Fibroblast of villous mesenchyme (primary cell): ENCODE measurements around the gene TEAD1. TPM values are rescaled to one million over a fixed set of nuclear protein-coding genes. Genes with fewer than 3 reads are reported as not detected.

Experiments
- DNase-seq: peaks from one replicate; pipeline ENCODE4 v3.0.0-alpha.2; 2010; ENCODE audit warnings: low read depth
- H3K4me3 ChIP-seq: 2 replicates; pipeline ENCODE4 v1.5.1; 2011; ENCODE audit warnings: low read depth, mild to moderate bottlenecking, low read length
- total RNA-seq: library from RNA; depleted of rRNA; stranded (reverse); fragments of >200 nt; gene quantifications from 2 replicates; pipeline ENCODE4 v1.2.3, GENCODE V29; 2012
- TF ChIP-seq, protein P1 (sequence below): IDR thresholded peaks from 2 replicates; pipeline ENCODE4 v1.5.1; 2012; ENCODE audit warnings: low read depth, mild to moderate bottlenecking, low read length; ENCODE audit not compliant: insufficient read depth

The TEAD1 gene
- total RNA-seq, 1 donor, result 244 TPM

DNA sequence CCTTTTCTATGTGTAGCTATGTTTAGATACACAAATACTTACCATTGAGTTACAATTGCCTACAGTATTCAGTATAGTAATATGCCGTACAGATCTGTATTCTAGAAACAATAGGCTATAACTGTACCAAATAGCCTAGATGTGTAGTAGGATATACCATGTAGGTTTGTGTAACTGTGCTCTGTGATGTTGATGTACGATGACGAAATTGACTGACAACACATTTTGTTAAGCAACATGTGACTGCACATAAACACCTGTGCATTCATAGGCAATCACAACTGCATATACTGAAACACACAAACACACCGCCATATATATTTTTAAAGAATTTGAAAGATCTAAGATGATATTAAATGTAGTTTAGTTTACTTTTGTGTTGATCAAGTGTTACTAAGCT lies 60.4 kb downstream of the TEAD1 start:
- no peak overlapping the region for H3K4me3 ChIP-seq
- TF ChIP-seq, protein P1, sequence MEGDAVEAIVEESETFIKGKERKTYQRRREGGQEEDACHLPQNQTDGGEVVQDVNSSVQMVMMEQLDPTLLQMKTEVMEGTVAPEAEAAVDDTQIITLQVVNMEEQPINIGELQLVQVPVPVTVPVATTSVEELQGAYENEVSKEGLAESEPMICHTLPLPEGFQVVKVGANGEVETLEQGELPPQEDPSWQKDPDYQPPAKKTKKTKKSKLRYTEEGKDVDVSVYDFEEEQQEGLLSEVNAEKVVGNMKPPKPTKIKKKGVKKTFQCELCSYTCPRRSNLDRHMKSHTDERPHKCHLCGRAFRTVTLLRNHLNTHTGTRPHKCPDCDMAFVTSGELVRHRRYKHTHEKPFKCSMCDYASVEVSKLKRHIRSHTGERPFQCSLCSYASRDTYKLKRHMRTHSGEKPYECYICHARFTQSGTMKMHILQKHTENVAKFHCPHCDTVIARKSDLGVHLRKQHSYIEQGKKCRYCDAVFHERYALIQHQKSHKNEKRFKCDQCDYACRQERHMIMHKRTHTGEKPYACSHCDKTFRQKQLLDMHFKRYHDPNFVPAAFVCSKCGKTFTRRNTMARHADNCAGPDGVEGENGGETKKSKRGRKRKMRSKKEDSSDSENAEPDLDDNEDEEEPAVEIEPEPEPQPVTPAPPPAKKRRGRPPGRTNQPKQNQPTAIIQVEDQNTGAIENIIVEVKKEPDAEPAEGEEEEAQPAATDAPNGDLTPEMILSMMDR, result no peak
- DNase-seq, result no peak

DNA sequence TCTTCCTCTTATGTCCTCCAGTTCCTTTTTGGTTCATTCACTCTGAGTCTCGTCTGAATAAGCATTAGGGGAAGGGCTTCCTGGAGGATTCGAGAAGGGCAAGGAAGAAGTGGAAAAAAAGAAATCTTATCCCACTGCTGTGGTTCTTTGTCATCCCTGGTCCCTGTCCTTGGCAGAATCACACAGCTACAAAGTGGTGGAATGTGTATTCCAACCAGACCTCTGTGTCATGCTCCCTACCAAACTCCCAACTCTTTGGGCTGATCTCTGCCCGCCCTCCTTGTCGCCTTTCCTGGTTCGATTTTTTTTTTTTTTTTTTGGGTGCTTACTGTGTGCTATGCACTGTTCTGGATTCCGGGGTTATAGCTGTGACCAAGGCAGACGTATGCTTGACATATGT lies 61.0 kb downstream of the TEAD1 start:
- TF ChIP-seq, protein P1, result no peak
- no peak overlapping the region for H3K4me3 ChIP-seq
- no peak for DNase-seq

DNA sequence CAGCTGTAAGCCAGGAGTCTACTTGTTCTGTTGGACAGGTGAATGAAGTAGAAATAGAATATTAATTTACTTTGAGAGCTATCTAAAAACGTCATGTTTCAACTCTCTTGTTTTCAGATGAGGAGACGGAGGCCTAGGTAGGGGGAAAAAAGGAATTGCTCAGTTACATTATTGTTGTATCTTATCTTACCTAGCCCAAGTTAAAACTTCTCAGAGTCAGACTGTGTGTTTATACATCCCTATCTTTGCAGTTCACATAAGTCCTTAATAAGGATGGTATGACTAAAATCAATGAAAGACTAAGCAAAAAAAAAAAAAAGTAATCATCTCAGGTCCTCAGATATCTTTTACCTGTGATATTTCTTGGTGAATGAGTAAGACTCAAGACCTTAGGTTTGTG lies 62.8 kb downstream of the TEAD1 start:
- TF ChIP-seq, protein P1, result no peak
- H3K4me3 ChIP-seq, result no peak overlapping the region
- DNase-seq, result no peak

DNA sequence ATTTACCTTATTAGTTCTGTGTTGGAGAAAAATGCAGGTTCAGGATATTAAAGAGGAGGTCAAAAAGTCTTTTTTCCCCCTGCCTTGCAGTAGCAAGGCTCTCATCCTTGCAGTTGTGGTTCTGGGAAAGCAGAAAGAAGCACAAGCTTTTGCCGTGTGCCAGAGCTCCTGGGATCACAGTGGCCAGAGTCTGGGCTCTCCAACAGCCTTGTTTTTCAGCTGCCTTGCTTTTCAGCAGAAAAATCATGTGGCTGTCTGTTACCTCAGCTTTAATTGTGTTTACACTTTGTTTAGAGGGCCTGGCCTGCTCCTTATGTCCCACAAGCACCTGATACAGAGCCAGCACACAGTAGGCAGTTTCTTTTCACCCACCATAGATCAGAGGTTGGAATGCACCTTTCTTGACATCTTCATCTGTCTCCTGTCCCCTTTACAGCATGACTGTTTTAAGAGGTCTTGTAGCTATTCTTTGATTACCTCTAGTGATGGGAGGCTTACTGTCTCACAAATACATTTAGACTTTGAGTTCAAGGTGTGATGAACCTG lies 67.5 kb downstream of the TEAD1 start:
- no peak for DNase-seq
- TF ChIP-seq, protein P1, result no peak
- no peak overlapping the region for H3K4me3 ChIP-seq

DNA sequence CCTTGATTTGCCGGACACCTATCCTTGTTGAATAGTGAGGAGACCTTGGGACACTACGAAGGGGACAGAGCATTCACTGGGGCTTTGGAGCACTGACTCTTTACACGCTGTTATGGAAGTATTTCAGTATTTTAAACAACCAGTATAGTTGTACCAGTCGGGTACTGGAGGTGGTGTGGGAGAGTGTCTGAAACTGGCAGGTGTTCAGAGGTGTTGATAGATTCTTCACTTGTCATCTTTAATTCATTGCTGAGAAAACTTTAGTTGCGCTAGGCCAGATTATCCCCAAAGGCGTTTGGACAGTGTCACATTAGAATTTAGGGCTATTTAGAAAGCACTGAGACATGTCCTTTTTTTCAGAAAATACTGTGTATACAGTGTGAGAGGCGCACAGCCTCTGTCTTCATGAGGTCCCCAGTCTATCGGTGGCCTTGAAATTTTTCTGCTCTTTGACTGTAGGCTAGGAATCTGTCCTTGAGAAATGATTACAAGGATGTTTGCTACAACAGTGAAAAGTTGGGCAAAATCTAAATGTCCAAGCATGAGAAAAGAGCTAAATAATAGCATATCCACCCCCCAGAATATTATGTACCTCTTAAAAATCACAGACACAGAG lies 69.7 kb downstream of the TEAD1 start:
- H3K4me3 ChIP-seq, result no peak overlapping the region
- TF ChIP-seq, protein P1, result no peak
- no peak for DNase-seq

DNA sequence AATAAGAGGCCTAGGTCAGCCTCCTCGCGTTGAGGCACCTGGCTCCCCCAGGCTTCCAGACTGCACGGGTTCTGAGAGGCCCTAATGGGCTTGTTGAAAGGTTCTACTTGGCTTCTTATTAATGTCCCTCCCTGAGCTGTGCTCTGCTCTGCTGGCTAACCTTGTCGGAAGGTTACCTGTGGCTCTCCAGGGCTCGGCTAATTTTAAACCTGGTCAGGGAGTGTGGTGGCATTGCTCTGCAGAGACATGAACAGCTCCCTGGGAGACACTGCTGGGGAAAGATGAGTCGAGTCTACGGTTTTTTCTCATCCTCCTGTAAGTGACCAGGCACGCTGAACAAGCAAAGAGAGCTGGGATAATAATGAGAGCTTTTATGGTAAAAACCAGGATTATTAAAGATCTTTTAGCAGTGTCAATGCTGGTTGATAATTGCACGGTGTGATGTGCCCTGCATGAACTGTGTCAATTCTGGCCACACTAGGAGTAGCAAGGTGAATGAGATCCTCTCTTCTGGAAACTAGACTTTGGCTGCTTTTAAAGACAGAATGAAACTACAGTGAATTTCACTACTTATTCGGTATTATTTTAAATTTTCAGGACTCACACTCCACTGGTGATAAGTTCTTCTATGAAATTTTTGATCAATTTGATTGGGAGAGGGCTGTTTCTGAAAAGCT lies 70.7 kb downstream of the TEAD1 start:
- TF ChIP-seq, protein P1, result no peak
- H3K4me3 ChIP-seq, result no peak overlapping the region
- peak; percentile 28 for DNase-seq
